HCT116 (cell line): ENCODE measurements around the gene PHKB. TPM values are rescaled to one million over a fixed set of nuclear protein-coding genes. Genes with fewer than 3 reads are reported as not detected.

ENCODE experiments used
- ATAC-seq: fragments of 200-7000 bp; cut with Tn5 transposase; 2 replicates; pipeline ENCODE4 v1.9.1; 2020; ENCODE audit warnings: mild to moderate bottlenecking, moderate library complexity
- BruUV-seq: library from RNA; stranded (reverse); fragments of 400-500 nt; replicated peaks from 2 replicates; lab custom pipeline; 2021; lab: Mats Ljungman, UMichigan
- CTCF ChIA-PET: fragments of 300-600 bp; sonication (Branson Sonifier 250); formaldehyde crosslinking; loops from one replicate; lab custom pipeline; 2021; ENCODE audit warnings: antibody characterized with exemption; lab: Charles Lee
- POLR2A ChIA-PET: fragments of 300-600, 350-600 bp; sonication (Branson Sonifier 250); formaldehyde crosslinking; loops from one replicate; lab custom pipeline; 2021; ENCODE audit warnings: antibody characterized with exemption; lab: Charles Lee
- RAD21 ChIA-PET, 2 experiments: fragments of 300-600 bp; sonication (Branson Sonifier 250); formaldehyde crosslinking; loops; one replicate each; lab custom pipeline; 2023; ENCODE audit warnings: low total read pairs in 2 of 2; ENCODE audit not compliant: uncharacterized antibody in 2 of 2, unreplicated experiment in 2 of 2, low non-redundant PET in 1 of 2; lab: Charles Lee
- DNase-seq: peaks from one replicate; pipeline ENCODE4 v3.0.0-alpha.2; 2010; ENCODE audit warnings: low read depth, low spot score
- H2AFZ ChIP-seq: fragments of 200-600 bp; shearing (Covaris generic), sonication (generic); 2 replicates; pipeline ENCODE4 v1.6.1; 2017; ENCODE audit warnings: low read depth, mixed run types, mixed read lengths, antibody characterized with exemption, low read length; ENCODE audit not compliant: poor library complexity, severe bottlenecking
- H3K27ac ChIP-seq: 2 replicates; pipeline ENCODE4 v1.5.1; 2012; ENCODE audit warnings: low read depth, low read length
- H3K27me3 ChIP-seq: fragments of 200-600 bp; sonication (generic); 2 replicates; pipeline ENCODE4 v1.6.1; 2016; ENCODE audit warnings: mixed run types, low read length, mixed read lengths; ENCODE audit not compliant: insufficient read depth
- H3K36me3 ChIP-seq, 2 experiments: fragments of 200-500 bp in 1 of 2; fragments of 200-600 bp in 1 of 2; sonication (Bioruptor generic) in 1 of 2; sonication (generic) in 1 of 2; 2 replicates each; pipeline versions ENCODE4 v1.5.1 to v1.6.1; 2014 to 2016; ENCODE audit warnings: low read length in 2 of 2, inconsistent platforms in 1 of 2, mixed read lengths in 1 of 2, mixed run types in 1 of 2; ENCODE audit not compliant: insufficient read depth in 2 of 2, control insufficient read depth in 1 of 2
- H3K4me1 ChIP-seq, 2 experiments: fragments of 200-600 bp in 1 of 2; sonication (generic) in 1 of 2; 2 replicates each; pipeline versions ENCODE4 v1.5.1 to v1.6.1; 2012 to 2017; ENCODE audit warnings: low read length in 2 of 2, inconsistent platforms in 1 of 2, mild to moderate bottlenecking in 1 of 2, mixed read lengths in 1 of 2, mixed run types in 1 of 2, moderate library complexity in 1 of 2; ENCODE audit not compliant: insufficient read depth in 2 of 2, control insufficient read depth in 1 of 2
- H3K4me2 ChIP-seq: fragments of 200-600 bp; sonication (generic); 2 replicates; pipeline ENCODE4 v1.6.1; 2017; ENCODE audit warnings: mixed run types, low read length, mixed read lengths
- H3K4me3 ChIP-seq, 2 experiments: fragments of 200-600 bp in 1 of 2; sonication (generic) in 1 of 2; replicated peaks in 1 of 2; 2 replicates each; pipeline ENCODE4 v1.5.1; 2011 to 2016; ENCODE audit warnings: low read length in 2 of 2, control low read depth in 1 of 2, low read depth in 1 of 2, mild to moderate bottlenecking in 1 of 2, mixed read lengths in 1 of 2, mixed run types in 1 of 2
- H3K79me2 ChIP-seq: fragments of 200-600 bp; sonication (generic); 2 replicates; pipeline ENCODE4 v1.6.1; 2017; ENCODE audit warnings: mild to moderate bottlenecking, mixed run types, low read length, moderate library complexity, mixed read lengths; ENCODE audit not compliant: insufficient read depth
- H3K9ac ChIP-seq: fragments of 200-600 bp; sonication (generic); 2 replicates; pipeline ENCODE4 v1.6.1; 2016; ENCODE audit warnings: low read length, mixed read lengths
- H3K9me2 ChIP-seq: fragments of 200-600 bp; sonication (generic), shearing (Covaris generic); 2 replicates; pipeline ENCODE4 v1.6.1; 2017; ENCODE audit warnings: mixed run types, mild to moderate bottlenecking, moderate library complexity; ENCODE audit not compliant: insufficient read depth
- H3K9me3 ChIP-seq, 2 experiments: fragments of 200-500 bp in 1 of 2; fragments of 200-600 bp in 1 of 2; sonication (Bioruptor generic) in 1 of 2; sonication (generic) in 1 of 2; 2 replicates each; pipeline ENCODE4 v1.6.1; 2014 to 2017; ENCODE audit warnings: low read length in 2 of 2, mixed read lengths in 2 of 2, inconsistent platforms in 1 of 2, low read depth in 1 of 2, mild to moderate bottlenecking in 1 of 2, mixed run types in 1 of 2, moderate library complexity in 1 of 2; ENCODE audit not compliant: control insufficient read depth in 1 of 2, insufficient read depth in 1 of 2
- H4K20me1 ChIP-seq: fragments of 200-600 bp; sonication (generic), shearing (Covaris generic); 2 replicates; pipeline ENCODE4 v1.6.1; 2017; ENCODE audit warnings: mixed run types, mild to moderate bottlenecking, moderate library complexity; ENCODE audit not compliant: insufficient read depth
- CEBPB ChIP-seq: IDR thresholded peaks from 2 replicates; pipeline ENCODE4 v1.6.1; 2012; ENCODE audit warnings: low read depth
- CTCF ChIP-seq, 3 experiments: fragments of 200-600 bp in 1 of 3; sonication (generic) in 1 of 3; IDR thresholded peaks in 2 of 3; conservative IDR thresholded peaks in 1 of 3; 2 replicates each; pipeline ENCODE4 v1.5.1; 2012 to 2017; ENCODE audit warnings: low read depth in 2 of 3, low read length in 2 of 3, antibody characterized with exemption in 1 of 3, borderline replicate concordance in 1 of 3, control low read depth in 1 of 3, mild to moderate bottlenecking in 1 of 3, mixed read lengths in 1 of 3, mixed run types in 1 of 3, moderate library complexity in 1 of 3; ENCODE audit not compliant: insufficient read depth in 1 of 3
- EGR1 ChIP-seq: IDR thresholded peaks from 2 replicates; pipeline ENCODE4 v1.6.1; 2012; ENCODE audit warnings: low read depth
- EZH2phosphoT487 ChIP-seq: fragments of 200-600 bp; IDR thresholded peaks from 2 replicates; pipeline ENCODE4 v1.6.1; 2018; ENCODE audit warnings: antibody characterized with exemption, borderline replicate concordance
- JUND ChIP-seq: IDR thresholded peaks from 2 replicates; pipeline ENCODE4 v1.6.1; 2012
- MAX ChIP-seq: IDR thresholded peaks from 2 replicates; pipeline ENCODE4 v1.6.1; 2012
- POLR2AphosphoS5 ChIP-seq: IDR thresholded peaks from 2 replicates; pipeline ENCODE4 v1.6.1; 2011; ENCODE audit warnings: mild to moderate bottlenecking, low read depth, low read length, moderate library complexity
- RAD21 ChIP-seq: IDR thresholded peaks from 2 replicates; pipeline ENCODE4 v1.6.1; 2012; ENCODE audit warnings: low read depth, mild to moderate bottlenecking
- REST ChIP-seq: IDR thresholded peaks from 2 replicates; pipeline ENCODE4 v1.6.1; 2012; ENCODE audit warnings: low read depth
- SIN3A ChIP-seq: IDR thresholded peaks from 2 replicates; pipeline ENCODE4 v1.6.1; 2012; ENCODE audit warnings: low read depth
- SP1 ChIP-seq: IDR thresholded peaks from 2 replicates; pipeline ENCODE4 v1.6.1; 2012; ENCODE audit warnings: low read depth
- ZBTB33 ChIP-seq: IDR thresholded peaks from 2 replicates; pipeline ENCODE4 v1.6.1; 2011; ENCODE audit warnings: mild to moderate bottlenecking, low read length, moderate library complexity; ENCODE audit not compliant: insufficient replicate concordance; ENCODE audit errors: extremely low read depth
- ZNF274 ChIP-seq: fragments of 200-500 bp; sonication (Bioruptor generic); IDR thresholded peaks from 2 replicates; pipeline ENCODE4 v1.6.1; 2014; ENCODE audit warnings: mild to moderate bottlenecking, low read depth, low read length, inconsistent platforms
- intact Hi-C: fragments of 100-400 bp; cut with micrococcal nuclease; formaldehyde crosslinking; loops from 2 replicates; pipeline ENCODE4 v1.10.0; 2022
- total RNA-seq: library from RNA; stranded (reverse); gene quantifications from one replicate; pipeline ENCODE4 v1.2.1, GENCODE V29; 2021; ENCODE audit not compliant: unreplicated experiment

Gene PHKB
- total RNA-seq, 1 experiment from 2014 or later = 30.5 TPM

- no peak for DNase-seq
- H3K9ac ChIP-seq = no peak overlapping the region
- ChIA-PET RAD21 (no interaction called here), CTCF (no interaction called here), POLR2A (no interaction called here)
- H3K27me3 ChIP-seq = no peaks in the 10 kb centered on the region
- H2AFZ ChIP-seq = no peak overlapping the region
- no peak overlapping the region for H3K4me2 ChIP-seq
- no peaks in the 10 kb centered on the region for H3K9me3 ChIP-seq
- H3K79me2 ChIP-seq = no peaks in the 10 kb centered on the region
- BruUV-seq = no TSS peak
- no peak overlapping the region for H3K4me3 ChIP-seq
- peaks cover 0 to 6% of the 10 kb centered on the region in 2 experiments; a peak in 1 of 4 replicates for H3K4me1 ChIP-seq
- no peak overlapping the region for H3K27ac ChIP-seq
- H3K9me2 ChIP-seq = no peaks in the 10 kb centered on the region
- TF ChIP-seq EZH2phosphoT487 (no peak), RAD21 (no peak), CEBPB (no peak), ZBTB33 (no peak), REST (no peak), SP1 (no peak), EGR1 (no peak), POLR2AphosphoS5 (no peak), MAX (no peak), CTCF (IDR thresholded peaks at IDR 0.05 in 2 of 3, conservative IDR thresholded peaks at IDR 0.05 in 1 of 3; ENCODE audit: borderline replicate concordance in 1 of 3, insufficient read depth in 1 of 3, low read depth in 2 of 3, low read length in 2 of 3) (no peak), SIN3A (no peak), JUND (no peak), ZNF274 (no peak)
- no peaks in the 10 kb centered on the region for H3K36me3 ChIP-seq
- intact Hi-C loops = no loop called here
- H4K20me1 ChIP-seq = no peaks in the 10 kb centered on the region
- no peak for ATAC-seq
Measured at GRCh38 chr16:47561286-47561685, 100.2 kb downstream of the PHKB start.
